Keratinocyte (primary cell): ENCODE measurements around the gene GPC5. TPM values are rescaled to one million over a fixed set of nuclear protein-coding genes. Genes with fewer than 3 reads are reported as not detected.

Experiments used
- DNase-seq: peaks from one replicate; pipeline ENCODE4 v3.0.0-alpha.2; 2011; ENCODE audit warnings: low read depth, missing footprints, low spot score
- FAIRE-seq: peaks from 2 replicates; lab custom pipeline; 2011; peaks lifted over from hg19 to GRCh38; lab: Jason Lieb, UNC
- H2AFZ ChIP-seq: 2 replicates; pipeline ENCODE4 v1.6.0; 2012; ENCODE audit warnings: low read length, control low read depth, inconsistent platforms; ENCODE audit not compliant: control insufficient read depth
- H3K27ac ChIP-seq: 2 replicates; pipeline ENCODE4 v1.5.1; 2011; ENCODE audit warnings: low read length; ENCODE audit not compliant: control insufficient read depth, insufficient read depth
- H3K27me3 ChIP-seq: 3 replicates; pipeline ENCODE4 v1.6.0; 2011; ENCODE audit warnings: low read length; ENCODE audit not compliant: control insufficient read depth, insufficient read depth; ENCODE audit errors: extremely low read depth
- H3K36me3 ChIP-seq, 2 experiments: 2 replicates in 1 of 2; 3 replicates in 1 of 2; pipeline ENCODE4 v1.5.1; 2011; ENCODE audit warnings: low read length in 2 of 2, mild to moderate bottlenecking in 1 of 2; ENCODE audit not compliant: control insufficient read depth in 2 of 2, insufficient read depth in 2 of 2; ENCODE audit errors: extremely low read depth in 1 of 2
- H3K4me1 ChIP-seq: 3 replicates; pipeline ENCODE4 v1.5.1; 2011; ENCODE audit warnings: low read length; ENCODE audit not compliant: control insufficient read depth, insufficient read depth; ENCODE audit errors: extremely low read depth
- H3K4me2 ChIP-seq: 3 replicates; pipeline ENCODE4 v1.6.0; 2011; ENCODE audit warnings: low read depth, low read length; ENCODE audit not compliant: control insufficient read depth, insufficient read depth; ENCODE audit errors: extremely low read depth
- H3K4me3 ChIP-seq, 3 experiments: fragments of 200-600 bp in 1 of 3; sonication (generic) in 1 of 3; 2 replicates in 2 of 3; 3 replicates in 1 of 3; pipeline ENCODE4 v1.5.1; 2011 to 2016; ENCODE audit warnings: low read length in 3 of 3, mild to moderate bottlenecking in 3 of 3, control low read depth in 2 of 3, inconsistent platforms in 1 of 3, low read depth in 1 of 3, mixed read lengths in 1 of 3, mixed run types in 1 of 3, moderate library complexity in 1 of 3; ENCODE audit not compliant: control insufficient read depth in 2 of 3, insufficient read depth in 2 of 3; ENCODE audit errors: extremely low read depth in 1 of 3
- H3K79me2 ChIP-seq: 2 replicates; pipeline ENCODE4 v1.6.0; 2012; ENCODE audit warnings: low read length; ENCODE audit not compliant: control insufficient read depth, insufficient read depth
- H3K9ac ChIP-seq: 3 replicates; pipeline ENCODE4 v1.6.0; 2011; ENCODE audit warnings: low read length; ENCODE audit not compliant: control insufficient read depth, insufficient read depth; ENCODE audit errors: extremely low read depth
- H3K9me1 ChIP-seq: 3 replicates; pipeline ENCODE4 v1.6.0; 2011; ENCODE audit warnings: low read length; ENCODE audit not compliant: control insufficient read depth, insufficient read depth; ENCODE audit errors: extremely low read depth
- H3K9me3 ChIP-seq: 2 replicates; pipeline ENCODE4 v1.5.1; 2012; ENCODE audit warnings: low read depth, low read length; ENCODE audit not compliant: control insufficient read depth
- H4K20me1 ChIP-seq: 3 replicates; pipeline ENCODE4 v1.6.0; 2011; ENCODE audit warnings: low read length; ENCODE audit not compliant: control insufficient read depth, insufficient read depth; ENCODE audit errors: extremely low read depth
- EZH2 ChIP-seq: IDR thresholded peaks from one replicate; pipeline ENCODE4 v1.6.1; 2012; ENCODE audit warnings: inconsistent platforms, mild to moderate bottlenecking, low read length, moderate library complexity
- dilution Hi-C: fragments of 300-500 bp; cut with MboI; formaldehyde crosslinking; loops from one replicate; pipeline ENCODE4 v1.7.0; 2020; ENCODE audit warnings: low sequenced_read_pairs; ENCODE audit not compliant: extremely low pct_ligation_motif_present
- polyA plus RNA-seq, 5 experiments: library from polyadenylated mRNA; depleted of rRNA in 3 of 5; stranded (reverse) in 3 of 5; stranded (forward) in 1 of 5; unstranded in 1 of 5; fragments of >200 nt; gene quantifications; 1 replicate in 1 of 5; 2 replicates in 3 of 5; 3 replicates in 1 of 5; pipeline versions ENCODE4 v1.2.1 to v1.2.3, GENCODE V29; 2011 to 2012; ENCODE audit warnings: missing spikeins in 2 of 5, low read depth in 1 of 5, low replicate concordance in 1 of 5
- TF ChIP-seq, protein P1 (sequence below), 3 experiments: IDR thresholded peaks in 1 of 3; conservative IDR thresholded peaks in 1 of 3; optimal IDR thresholded peaks in 1 of 3; 2 replicates in 2 of 3; 3 replicates in 1 of 3; pipeline versions ENCODE3 to v1.5.1; 2011; ENCODE audit warnings: low read length in 3 of 3, mild to moderate bottlenecking in 3 of 3, moderate library complexity in 2 of 3, control low read depth in 1 of 3, inconsistent platforms in 1 of 3; ENCODE audit not compliant: insufficient read depth in 2 of 3; ENCODE audit errors: extremely low read depth in 1 of 3

GPC5 gene
- polyA plus RNA-seq, 1 donor (not counting 4 experiments of a cell fraction or from before 2014, with no cell fraction given): 0.10 TPM

DNA sequence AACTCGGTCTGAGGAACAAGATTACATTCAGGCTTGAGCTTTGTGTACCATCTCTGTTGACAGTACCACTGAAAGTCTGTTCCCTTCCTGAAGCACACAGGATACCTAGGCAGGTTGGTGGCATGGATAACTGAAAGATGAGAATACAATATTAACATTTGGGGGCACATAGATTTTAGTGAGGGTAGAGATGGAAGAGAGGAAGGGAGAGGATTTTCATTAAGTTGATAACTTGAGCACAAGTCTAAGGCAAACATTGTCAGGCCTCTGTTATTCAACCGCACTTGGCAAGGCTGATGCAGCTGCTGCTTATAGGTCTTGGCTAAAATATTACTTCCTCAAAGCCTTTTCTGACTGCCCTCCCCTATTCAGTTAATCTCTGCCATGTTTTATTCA, 40.0 kb upstream of the GPC5 start:
- Histone ChIP-seq H3K9me1 (no peaks in the 10 kb centered on the region), H3K9ac (no peak overlapping the region), H3K4me3 (no peak overlapping the region), H3K4me2 (no peak overlapping the region), H3K36me3 (peaks cover 7 to 22% of the 10 kb centered on the region in 2 experiments), H4K20me1 (peaks cover 4% of the 10 kb centered on the region), H3K27me3 (no peaks in the 10 kb centered on the region), H2AFZ (no peak overlapping the region), H3K79me2 (no peaks in the 10 kb centered on the region), H3K27ac (no peak overlapping the region), H3K9me3 (no peaks in the 10 kb centered on the region), H3K4me1 (no peaks in the 10 kb centered on the region)
- no peak for FAIRE-seq
- DNase-seq: no peak
- TF ChIP-seq, protein P1, sequence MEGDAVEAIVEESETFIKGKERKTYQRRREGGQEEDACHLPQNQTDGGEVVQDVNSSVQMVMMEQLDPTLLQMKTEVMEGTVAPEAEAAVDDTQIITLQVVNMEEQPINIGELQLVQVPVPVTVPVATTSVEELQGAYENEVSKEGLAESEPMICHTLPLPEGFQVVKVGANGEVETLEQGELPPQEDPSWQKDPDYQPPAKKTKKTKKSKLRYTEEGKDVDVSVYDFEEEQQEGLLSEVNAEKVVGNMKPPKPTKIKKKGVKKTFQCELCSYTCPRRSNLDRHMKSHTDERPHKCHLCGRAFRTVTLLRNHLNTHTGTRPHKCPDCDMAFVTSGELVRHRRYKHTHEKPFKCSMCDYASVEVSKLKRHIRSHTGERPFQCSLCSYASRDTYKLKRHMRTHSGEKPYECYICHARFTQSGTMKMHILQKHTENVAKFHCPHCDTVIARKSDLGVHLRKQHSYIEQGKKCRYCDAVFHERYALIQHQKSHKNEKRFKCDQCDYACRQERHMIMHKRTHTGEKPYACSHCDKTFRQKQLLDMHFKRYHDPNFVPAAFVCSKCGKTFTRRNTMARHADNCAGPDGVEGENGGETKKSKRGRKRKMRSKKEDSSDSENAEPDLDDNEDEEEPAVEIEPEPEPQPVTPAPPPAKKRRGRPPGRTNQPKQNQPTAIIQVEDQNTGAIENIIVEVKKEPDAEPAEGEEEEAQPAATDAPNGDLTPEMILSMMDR (optimal IDR thresholded peaks at IDR 0.05 in 1 of 3, IDR thresholded peaks at IDR 0.05 in 1 of 3, conservative IDR thresholded peaks at IDR 0.05 in 1 of 3; ENCODE audit: extremely low read depth in 1 of 3, insufficient read depth in 2 of 3, low read length in 3 of 3): no peak
- TF ChIP-seq EZH2: no peak
- dilution Hi-C loops: no loop called here

DNA sequence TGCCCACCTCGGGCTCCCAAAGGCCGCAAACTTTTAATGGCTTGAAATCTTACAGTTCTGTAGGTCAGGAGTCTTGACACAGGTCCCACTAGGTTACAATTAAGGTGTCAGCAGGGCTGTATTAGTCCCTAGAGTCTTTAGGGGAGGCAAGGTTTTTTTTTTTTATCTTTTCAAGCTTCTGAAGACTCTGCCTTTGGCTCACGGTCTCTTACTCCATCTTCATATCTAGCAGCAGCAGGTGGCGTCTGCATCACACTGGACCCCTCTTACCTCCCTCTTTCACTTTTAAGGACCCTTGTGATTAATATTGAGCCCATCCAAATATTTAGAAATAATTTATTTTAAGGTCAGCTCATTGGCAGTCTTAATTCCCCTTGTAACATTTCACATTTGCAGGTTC, 39.3 kb upstream of the GPC5 start:
- H3K9me1 ChIP-seq: no peaks in the 10 kb centered on the region
- H3K79me2 ChIP-seq: no peaks in the 10 kb centered on the region
- dilution Hi-C loops: no loop called here
- H3K9ac ChIP-seq: no peak overlapping the region
- H2AFZ ChIP-seq: no peak overlapping the region
- H3K27me3 ChIP-seq: no peaks in the 10 kb centered on the region
- H3K36me3 ChIP-seq: peaks cover 6 to 18% of the 10 kb centered on the region in 2 experiments
- TF ChIP-seq, protein P1 (optimal IDR thresholded peaks at IDR 0.05 in 1 of 3, IDR thresholded peaks at IDR 0.05 in 1 of 3, conservative IDR thresholded peaks at IDR 0.05 in 1 of 3; ENCODE audit: extremely low read depth in 1 of 3, insufficient read depth in 2 of 3, low read length in 3 of 3): no peak
- no peak for TF ChIP-seq EZH2
- no peak overlapping the region for H3K4me2 ChIP-seq
- H3K27ac ChIP-seq: no peak overlapping the region
- FAIRE-seq (no peak), DNase-seq (no peak)
- H3K9me3 ChIP-seq: no peaks in the 10 kb centered on the region
- H3K4me1 ChIP-seq: no peaks in the 10 kb centered on the region
- no peak overlapping the region for H3K4me3 ChIP-seq
- H4K20me1 ChIP-seq: peaks cover 2% of the 10 kb centered on the region
